Retina (tissue), 1 donor: ENCODE results near the gene PODXL.
"Not testable (repeated sequence)": the region's sequence is repeated elsewhere in the genome, so short reads cannot be mapped to it uniquely, and the experiment has no call there.

Experiments used
- DNase-seq: peaks from one replicate; pipeline ENCODE4 v3.0.0-alpha.2; 2016

PODXL gene

DNA sequence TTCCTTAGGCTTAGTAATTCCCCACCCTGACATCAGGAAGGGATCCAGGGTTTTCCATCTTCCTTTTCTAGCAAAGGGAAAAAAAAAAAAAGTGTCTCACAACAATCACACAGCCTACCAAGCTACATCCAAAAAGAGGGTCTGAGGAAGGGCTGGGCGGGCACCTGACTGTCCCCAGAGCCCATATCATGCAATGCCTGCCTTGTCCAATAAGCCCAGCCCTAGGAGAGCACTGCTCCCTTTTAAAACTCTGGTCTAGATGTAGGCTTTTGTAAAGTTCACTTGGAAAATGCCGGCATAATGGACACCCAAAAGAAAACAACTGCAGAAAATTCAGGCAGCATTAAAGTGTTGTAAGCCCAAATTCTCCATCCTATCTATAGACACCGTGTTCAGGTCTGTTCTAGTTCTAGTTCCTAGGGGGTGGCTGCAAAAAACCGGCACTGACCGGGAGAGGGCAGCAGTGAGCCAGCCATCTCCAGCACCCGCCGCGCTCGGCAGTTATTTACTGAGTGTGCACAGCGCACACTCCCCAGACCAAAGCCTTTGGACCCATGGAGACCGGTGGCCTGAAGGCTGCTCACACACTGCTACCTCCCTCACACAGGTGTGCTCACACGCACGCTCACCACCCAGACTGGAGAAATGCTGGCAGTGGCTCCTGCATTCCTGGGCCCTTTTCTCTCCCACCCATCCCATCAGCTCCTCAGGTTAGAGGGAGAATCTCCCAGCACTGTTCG is 48.7 kb downstream of the PODXL start:
- peak; percentile 86 for DNase-seq

GRCh38 chr7:131506597-131506996 is 49.8 kb downstream of the PODXL start:
- DNase-seq, result no peak

DNA sequence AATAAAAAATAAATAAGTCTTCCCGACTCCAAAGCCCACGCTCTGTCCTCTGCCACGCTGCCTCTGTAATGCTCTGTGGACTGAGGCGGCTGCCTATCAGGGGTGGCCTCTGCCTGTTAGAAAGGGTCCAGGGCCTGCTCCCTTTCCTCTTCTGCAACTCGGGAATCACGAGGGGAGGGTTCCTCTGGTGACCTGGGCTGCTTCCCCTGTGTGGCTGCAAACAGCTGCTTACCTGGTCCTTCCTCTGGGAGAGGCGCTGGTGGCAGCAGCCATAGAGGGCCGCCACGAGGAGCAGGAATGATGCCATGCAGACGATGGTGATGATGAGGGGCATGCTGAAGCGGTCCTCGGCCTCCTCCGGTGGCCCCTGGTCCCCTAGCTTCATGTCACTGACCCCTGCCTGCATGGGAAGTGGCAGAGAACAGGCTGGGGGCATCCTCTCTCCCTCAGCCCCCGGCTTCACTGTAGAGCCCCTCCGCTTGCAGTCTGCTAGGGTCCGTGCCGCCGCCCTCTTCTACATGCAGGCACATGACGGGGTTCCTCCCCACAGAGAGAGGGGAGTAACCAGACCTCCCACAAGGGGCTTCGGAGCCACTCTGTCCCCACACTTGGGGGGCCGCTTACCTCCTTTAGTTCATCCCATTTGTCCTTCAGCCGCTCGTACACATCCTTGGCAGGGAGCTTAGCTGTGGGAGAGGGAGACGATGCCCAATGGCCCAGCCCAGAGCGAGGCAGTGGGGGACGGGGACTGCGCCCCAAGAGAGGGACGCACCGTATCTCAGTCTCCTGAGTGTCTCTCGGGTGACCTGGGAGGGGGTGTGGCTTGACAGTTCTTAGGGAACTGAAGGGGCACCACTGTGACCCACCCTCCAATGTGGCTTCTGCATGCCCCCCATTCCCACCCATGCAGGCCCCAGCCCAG is 50.5 kb downstream of the PODXL start:
- DNase-seq, result no peak

- DNase-seq, result not testable (repeated sequence)
Measured at GRCh38 chr7:131505037-131505620, 51.3 kb downstream of the PODXL start.

DNA sequence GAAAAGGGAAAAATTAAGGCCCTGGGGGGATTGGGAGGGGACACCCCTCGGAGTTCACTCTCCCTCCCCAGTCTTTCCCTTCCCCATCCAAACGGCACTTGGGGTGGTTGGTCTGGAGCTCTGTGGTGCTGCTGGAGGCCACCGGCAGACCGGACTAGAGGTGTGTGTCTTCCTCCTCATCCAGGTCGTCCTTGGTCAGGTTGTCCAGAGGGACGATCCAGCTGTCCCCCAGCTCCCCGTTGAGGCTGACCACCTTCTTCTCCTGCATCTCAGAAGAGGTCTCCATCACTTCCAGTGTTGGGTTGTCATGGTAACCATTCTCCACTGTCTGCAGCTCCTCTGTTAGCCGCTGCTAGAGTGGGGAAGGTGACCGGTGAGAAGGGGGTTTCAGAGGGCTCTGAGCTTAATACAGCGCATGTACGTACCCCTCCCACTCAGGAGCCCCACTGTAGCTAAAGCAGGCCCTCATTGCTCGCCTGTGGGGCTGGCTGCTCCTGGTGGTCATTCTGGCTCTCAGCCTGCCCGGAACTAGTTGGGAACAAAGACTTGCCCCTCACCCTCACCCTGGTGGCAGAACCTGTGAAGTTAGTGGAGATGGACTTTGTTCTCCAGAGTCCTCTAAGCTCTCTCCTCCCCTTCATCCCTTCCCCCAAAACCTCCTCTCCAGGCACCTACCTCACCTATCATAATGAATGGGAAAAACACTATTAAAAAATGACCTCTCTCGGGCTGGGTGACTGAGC is 52.1 kb downstream of the PODXL start:
- peak; percentile 28 for DNase-seq

GRCh38 chr7:131503639-131504038 is 52.8 kb downstream of the PODXL start:
- no peak for DNase-seq

GRCh38 chr7:131502810-131503508 is 53.5 kb downstream of the PODXL start:
- DNase-seq, result no peak

DNA sequence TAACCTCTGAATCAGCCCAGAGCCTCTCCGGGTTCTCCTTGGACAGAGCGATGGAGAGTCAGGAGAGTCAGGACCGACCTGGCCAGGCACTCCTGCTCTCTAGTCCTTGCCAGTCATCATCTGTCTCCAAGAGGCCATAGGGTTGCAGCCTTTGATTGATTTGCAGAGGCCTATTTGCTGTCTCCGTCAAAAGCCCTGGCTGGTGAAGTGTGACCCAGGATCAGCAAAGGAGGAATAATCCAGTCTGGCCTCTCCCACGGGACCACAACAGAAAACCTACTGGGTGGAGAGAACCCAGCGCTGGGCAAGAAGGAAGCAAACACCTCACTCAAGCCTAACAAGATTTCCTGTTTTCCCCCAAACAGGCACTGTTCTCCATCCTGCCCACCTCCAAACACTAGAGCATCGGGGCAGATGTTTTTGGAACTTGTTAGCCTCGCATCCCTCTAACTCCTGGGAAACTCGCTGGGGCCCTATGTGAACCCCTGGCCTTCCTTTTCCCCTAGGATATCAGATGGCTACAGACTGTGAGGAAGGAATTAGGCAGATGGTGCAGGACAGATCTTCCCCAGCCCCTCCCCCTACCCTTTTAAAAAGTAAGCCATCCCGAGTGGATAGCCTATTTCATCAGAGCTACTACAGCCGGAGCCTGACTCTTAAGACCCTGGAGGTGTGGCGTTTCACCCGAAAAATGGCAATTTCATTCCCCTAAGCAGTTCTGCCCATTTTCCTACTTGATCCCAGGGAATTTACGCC is 54.3 kb downstream of the PODXL start:
- DNase-seq, result no peak

DNA sequence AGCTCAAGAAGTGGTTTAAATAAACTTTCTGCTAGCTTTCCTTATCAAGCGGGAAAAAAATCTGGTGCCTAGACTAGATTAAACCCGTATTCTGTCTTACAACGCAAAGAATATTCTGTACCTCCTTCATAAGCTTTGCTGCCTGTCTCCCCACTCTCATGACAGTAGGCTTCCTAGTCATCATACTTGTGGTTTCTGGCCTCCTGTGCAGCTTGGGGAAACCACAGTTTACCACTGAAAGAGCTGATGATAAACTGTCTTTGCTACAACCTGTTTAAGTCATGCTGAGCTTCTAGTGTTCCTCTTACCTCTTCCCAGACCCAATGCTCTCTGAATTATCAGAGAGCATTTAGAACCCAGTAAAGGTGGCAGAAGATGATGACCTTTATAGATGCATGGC is 55.0 kb downstream of the PODXL start:
- no peak for DNase-seq

- DNase-seq, result no peak
Measured at GRCh38 chr7:131500357-131500756, 56.1 kb downstream of the PODXL start.

- no peak for DNase-seq
Measured at GRCh38 chr7:131499801-131500200, 56.6 kb downstream of the PODXL start.

DNA sequence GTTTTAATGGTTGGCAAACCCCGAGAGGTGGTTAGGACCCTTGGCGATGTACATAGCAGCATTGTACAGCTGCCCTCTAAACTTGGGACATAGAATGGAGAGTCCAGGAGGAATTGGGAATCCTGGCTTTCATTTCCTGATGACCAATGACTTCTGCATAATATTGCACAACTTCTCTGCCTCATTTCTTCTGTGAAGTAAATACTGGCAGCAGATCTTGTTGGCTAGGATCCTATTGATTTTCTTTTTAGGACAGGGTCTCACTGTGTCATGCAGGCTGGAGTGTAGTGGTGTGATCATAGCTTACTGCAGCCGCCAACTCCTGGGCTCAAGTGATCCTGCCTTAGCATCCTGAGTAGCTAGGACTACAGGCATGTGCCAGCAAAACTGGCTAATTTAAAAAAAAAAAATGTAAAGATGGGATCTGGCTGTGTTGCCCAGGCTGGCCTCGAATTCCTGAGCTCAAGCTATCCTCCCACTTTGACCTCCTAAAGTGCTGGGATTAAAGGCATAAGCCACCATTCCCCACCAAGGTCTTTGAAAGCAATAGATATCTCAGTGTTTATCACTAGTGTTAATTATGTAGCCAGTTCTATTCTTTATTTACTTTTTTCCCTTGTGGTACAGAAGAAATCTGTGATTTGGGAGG is 58.1 kb downstream of the PODXL start:
- no peak for DNase-seq

DNA sequence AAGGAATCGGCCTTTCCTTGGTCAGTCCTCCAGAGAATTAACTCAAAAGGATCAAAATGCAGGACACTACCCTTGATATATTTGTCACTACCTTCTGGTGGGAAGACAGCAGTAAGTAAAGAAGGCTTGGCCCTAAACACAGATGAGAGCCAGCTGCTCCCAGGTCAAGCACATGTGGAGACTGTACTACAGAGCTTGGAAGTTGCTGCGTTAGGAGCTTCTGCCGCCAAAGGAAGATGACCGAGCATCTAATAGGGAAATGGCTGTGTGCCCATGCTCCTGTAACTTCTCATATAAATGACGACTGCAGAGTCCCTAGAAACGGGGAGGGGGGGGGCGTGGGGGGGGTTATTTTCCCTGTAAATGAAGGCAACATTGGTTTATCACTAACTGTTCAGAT is 59.0 kb downstream of the PODXL start:
- DNase-seq, result no peak

- no peak for DNase-seq
Measured at GRCh38 chr7:131495669-131496498, 60.5 kb downstream of the PODXL start.

DNA sequence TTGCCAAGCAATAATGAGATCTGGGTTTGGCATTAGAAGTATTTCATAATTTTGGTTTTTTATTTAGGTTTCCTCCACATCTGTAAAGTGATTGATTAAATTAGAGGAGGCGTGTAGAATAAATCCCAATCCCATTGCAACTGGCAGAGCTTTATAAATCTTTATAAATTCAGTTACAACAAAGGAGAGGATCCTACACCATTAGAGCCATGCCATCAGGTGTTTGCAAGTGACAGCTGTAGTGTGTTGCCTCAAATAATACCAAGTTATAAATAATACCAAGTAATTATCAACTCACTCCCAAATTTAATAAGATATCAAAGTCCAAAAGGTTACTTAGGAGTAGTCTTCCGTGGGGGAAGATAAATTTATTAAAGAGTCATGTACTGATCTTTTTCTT is 62.2 kb downstream of the PODXL start:
- DNase-seq, result no peak

DNA sequence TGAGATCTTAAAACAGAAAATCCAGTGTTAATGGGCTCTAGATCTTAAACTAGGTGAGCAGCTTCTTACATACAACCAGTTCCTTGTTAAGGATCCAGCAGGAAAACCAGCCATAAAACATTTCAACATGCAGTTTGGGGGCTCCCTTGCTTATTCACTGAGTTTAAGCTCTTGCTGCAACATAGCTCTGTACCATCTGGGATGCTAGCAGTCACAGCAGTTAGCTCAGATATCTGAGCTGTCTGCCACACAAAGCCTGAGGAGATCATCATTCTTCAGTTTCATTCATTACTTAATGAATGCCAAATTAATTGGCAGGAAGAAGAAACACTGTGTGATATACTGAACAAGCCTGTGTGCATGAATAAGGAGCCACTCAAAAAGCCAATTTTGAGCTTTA is 62.8 kb downstream of the PODXL start:
- DNase-seq, result peak; percentile 32

GRCh38 chr7:131493081-131493480 is 63.3 kb downstream of the PODXL start:
- DNase-seq, result no peak

DNA sequence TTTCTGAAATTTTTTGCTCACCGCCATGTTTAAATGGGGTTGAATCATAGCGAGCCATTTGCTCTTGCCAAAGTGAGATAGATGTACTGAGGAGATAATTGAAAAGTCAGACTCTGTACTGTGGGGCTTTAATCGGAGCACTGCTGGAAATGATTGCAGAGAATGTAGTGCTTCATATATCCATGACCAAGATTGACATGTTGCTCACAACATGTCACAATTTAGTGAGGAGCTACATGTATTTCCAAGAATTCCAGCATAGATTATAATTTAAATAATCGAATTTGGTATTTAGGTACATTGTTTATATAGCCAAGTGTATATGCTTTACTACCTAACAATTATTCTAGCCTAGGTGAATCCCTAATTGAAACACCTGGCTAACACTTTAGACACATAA is 66.5 kb downstream of the PODXL start:
- DNase-seq, result no peak

DNA sequence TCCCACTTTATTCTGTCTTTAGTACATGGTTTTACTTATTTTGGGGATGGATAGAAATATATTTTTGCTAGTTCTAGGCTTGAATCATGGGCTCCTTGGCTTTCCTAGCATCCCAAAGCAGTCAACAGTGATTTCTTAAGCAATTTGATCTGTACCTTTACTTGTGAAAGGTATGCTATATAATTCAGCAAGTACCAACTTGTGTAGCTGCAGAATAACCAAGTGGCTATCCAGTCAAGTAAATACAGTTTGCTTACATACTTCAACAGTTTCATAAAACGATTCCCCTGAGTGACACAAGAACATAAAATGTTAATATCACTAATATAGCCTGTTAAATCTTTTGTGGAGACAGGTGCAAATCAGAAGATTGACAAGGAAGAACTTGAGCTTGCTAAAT is 67.2 kb downstream of the PODXL start:
- DNase-seq, result no peak

DNA sequence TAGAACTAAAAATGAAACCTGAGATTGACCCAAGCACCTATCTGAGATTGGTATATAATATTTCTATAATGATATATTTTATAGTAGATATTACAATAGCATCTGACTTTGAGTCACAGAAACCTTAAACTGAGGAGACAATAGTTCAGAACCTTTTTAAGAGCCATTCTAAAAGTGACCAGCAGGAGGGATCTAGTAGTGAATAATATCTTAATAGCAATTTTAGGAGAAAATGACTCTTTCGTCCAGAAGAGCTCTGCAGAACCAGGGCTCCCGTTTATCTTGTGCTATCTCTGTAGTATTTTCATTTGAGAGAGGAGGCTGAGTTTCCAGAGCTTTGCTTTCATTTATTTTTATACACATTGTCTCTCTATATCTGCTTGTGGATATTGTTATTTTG is 68.1 kb downstream of the PODXL start:
- DNase-seq, result no peak
